Breast epithelium (tissue), 4 donors: Measurements from ENCODE around the gene FAM47C. TPM values are rescaled to one million over a fixed set of nuclear protein-coding genes. Genes with fewer than 3 reads are reported as not detected.
"Not testable (repeated sequence)": the region's sequence is repeated elsewhere in the genome, so short reads cannot be mapped to it uniquely, and the experiment has no call there.

Experiments
- DNase-seq, 2 donors: peaks; one replicate each; pipeline ENCODE4 v3.0.0-alpha.2; 2019; ENCODE audit warnings: low spot score in 2 of 2
- H3K27ac ChIP-seq, 2 donors: fragments of 200-600 bp; sonication (generic) in 1 of 2; one replicate each; pipeline ENCODE4 v1.5.1; 2016 to 2019; ENCODE audit warnings: mild to moderate bottlenecking in 1 of 2
- H3K27me3 ChIP-seq, 2 donors: fragments of 200-600 bp; sonication (generic) in 1 of 2; one replicate each; pipeline versions ENCODE4 v1.5.1 to v1.6.0; 2017 to 2019; ENCODE audit warnings: control low read depth in 1 of 2, mild to moderate bottlenecking in 1 of 2
- H3K36me3 ChIP-seq: fragments of 200-600 bp; one replicate; pipeline ENCODE4 v1.5.1; 2019
- H3K4me1 ChIP-seq, 2 donors: fragments of 200-600 bp; sonication (generic); one replicate each; pipeline ENCODE4 v1.5.1; 2016 to 2019; ENCODE audit warnings: control low read depth in 1 of 2
- H3K4me3 ChIP-seq, 3 donors: fragments of 200-600 bp; sonication (generic); 1 replicate in 2 of 3; 2 replicates in 1 of 3; pipeline ENCODE4 v1.5.1; 2016 to 2019; ENCODE audit warnings: mild to moderate bottlenecking in 3 of 3, moderate library complexity in 2 of 3
- H3K9me3 ChIP-seq, 2 donors: fragments of 200-600 bp; sonication (generic) in 1 of 2; one replicate each; pipeline ENCODE4 v1.5.1; 2016 to 2019; ENCODE audit warnings: control low read depth in 1 of 2
- POLR2A ChIP-seq: fragments of 450-650 bp; IDR thresholded peaks from one replicate; pipeline ENCODE4 v1.6.1; 2016; ENCODE audit warnings: antibody characterized with exemption, mild to moderate bottlenecking, moderate library complexity
- POLR2AphosphoS5 ChIP-seq, 3 donors: sonication (generic); formaldehyde crosslinking; IDR thresholded peaks; one replicate each; pipeline ENCODE4 v1.6.1; 2017; ENCODE audit warnings: antibody characterized with exemption in 3 of 3
- intact Hi-C: fragments of 100-400 bp; cut with DNase I; formaldehyde crosslinking; loops from one replicate; pipeline ENCODE4 v1.15.1; 2023; ENCODE audit warnings: low total_unique reads
- total RNA-seq, 3 donors: library from RNA; depleted of rRNA; stranded (reverse); fragments of >200 nt; gene quantifications; one replicate each; pipeline ENCODE4 v1.1.0, GENCODE V29; 2016
- TF ChIP-seq, protein P1 (sequence below), 3 donors: fragments of 450-650 bp; IDR thresholded peaks; one replicate each; pipeline ENCODE4 v1.5.1; 2016 to 2017; ENCODE audit warnings: antibody characterized with exemption in 3 of 3, mild to moderate bottlenecking in 3 of 3, moderate library complexity in 3 of 3

Gene FAM47C
- total RNA-seq, 3 donors from 2014 or later = not detected

DNA sequence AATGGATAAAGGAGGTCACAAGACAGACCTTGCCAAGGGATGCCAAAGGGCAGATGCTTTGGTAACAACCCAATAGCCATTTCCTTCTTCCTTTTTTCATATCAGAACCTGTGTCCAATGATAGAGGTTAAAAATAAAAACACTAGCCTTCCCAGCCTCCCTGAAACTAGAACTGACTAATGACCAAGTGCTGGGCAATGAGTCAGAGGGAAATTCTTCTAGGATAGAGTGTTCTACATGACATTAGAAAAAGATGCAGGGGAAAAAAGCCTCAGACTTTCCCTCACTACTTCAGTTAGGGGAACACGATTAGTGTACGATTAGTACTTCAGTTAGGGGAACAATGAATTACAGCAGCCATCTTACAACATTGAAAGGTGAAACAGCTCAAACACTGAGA is 29.3 kb upstream of the FAM47C start:
- Histone ChIP-seq H3K27me3 (peaks cover 0 to 17% of the 10 kb centered on the region in 2 donors), H3K4me3 (no peak overlapping the region), H3K4me1 (no peaks in the 10 kb centered on the region), H3K36me3 (no peaks in the 10 kb centered on the region), H3K27ac (no peak overlapping the region), H3K9me3 (no peaks in the 10 kb centered on the region)
- intact Hi-C loops = no loop called here
- no peak for DNase-seq
- TF ChIP-seq, protein P1, sequence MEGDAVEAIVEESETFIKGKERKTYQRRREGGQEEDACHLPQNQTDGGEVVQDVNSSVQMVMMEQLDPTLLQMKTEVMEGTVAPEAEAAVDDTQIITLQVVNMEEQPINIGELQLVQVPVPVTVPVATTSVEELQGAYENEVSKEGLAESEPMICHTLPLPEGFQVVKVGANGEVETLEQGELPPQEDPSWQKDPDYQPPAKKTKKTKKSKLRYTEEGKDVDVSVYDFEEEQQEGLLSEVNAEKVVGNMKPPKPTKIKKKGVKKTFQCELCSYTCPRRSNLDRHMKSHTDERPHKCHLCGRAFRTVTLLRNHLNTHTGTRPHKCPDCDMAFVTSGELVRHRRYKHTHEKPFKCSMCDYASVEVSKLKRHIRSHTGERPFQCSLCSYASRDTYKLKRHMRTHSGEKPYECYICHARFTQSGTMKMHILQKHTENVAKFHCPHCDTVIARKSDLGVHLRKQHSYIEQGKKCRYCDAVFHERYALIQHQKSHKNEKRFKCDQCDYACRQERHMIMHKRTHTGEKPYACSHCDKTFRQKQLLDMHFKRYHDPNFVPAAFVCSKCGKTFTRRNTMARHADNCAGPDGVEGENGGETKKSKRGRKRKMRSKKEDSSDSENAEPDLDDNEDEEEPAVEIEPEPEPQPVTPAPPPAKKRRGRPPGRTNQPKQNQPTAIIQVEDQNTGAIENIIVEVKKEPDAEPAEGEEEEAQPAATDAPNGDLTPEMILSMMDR (IDR thresholded peaks at IDR 0.05) = no peak
- TF ChIP-seq POLR2AphosphoS5 (IDR thresholded peaks at IDR 0.05) = no peak

DNA sequence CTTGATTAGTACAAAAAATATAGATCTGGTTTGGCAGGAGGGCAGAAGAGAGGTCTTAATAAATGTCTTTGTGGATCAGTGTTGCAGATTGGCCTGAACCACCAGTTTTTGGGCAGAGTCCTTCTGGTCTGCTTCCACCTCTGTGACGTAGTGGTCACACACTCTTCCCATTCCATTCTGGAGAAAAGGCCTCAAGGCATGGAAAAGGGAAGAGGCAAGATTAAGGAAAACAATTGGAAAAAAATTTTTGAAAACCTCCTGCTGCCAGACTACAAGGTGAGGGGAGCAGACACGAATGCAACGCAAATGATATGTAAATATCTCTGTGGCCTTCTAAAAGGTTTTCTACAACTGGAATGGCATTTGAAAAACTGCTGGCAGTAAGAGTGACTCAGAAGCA is 24.3 kb upstream of the FAM47C start:
- intact Hi-C loops = no loop called here
- no peaks in the 10 kb centered on the region for H3K36me3 ChIP-seq
- H3K27ac ChIP-seq = no peak overlapping the region
- H3K4me1 ChIP-seq = no peaks in the 10 kb centered on the region
- H3K4me3 ChIP-seq = no peak overlapping the region
- no peak for TF ChIP-seq POLR2A
- TF ChIP-seq, protein P1 (IDR thresholded peaks at IDR 0.05) = no peak
- no peak for TF ChIP-seq POLR2AphosphoS5 (IDR thresholded peaks at IDR 0.05)
- peaks cover 0 to 12% of the 10 kb centered on the region in 2 donors for H3K27me3 ChIP-seq
- no peaks in the 10 kb centered on the region for H3K9me3 ChIP-seq
- no peak for DNase-seq

DNA sequence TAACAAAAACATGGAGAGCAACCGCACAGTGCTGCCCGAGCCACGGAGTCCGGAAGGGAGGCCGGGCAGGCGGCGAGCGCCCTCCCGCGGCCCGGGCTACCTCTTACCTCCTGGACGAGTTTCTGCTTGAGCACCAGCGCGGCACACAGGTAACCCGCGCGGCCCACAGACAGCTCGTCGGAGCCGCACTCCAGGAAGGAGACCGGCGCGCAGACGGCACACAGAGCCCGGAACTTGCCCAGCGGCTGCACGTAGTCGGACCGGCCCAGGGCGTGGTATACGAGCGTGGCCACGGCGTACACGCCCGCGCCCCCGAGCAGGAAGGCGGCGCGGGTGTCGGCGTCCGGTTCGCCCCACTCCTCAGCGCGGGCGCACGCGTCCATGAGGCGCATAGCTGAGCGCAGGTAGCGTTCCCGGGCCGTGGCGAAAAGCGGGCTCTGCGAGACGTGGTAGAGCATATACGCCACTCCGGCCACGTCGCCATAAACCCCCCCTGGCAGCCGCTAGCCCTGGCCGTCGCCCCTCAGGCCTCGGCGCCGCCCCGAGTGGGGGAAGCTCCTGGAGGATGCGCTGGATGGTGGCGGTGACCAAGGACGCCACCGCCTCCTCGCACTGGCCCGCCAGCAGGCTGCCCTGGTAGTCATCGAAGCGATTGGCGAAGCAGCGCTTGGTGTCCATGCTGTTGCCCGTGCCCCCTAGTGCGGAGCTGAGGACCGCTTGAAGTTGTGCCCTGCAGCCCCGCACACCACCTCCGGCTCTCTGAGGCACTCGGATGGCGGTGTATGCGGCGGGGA is 22.6 kb upstream of the FAM47C start:
- H3K27ac ChIP-seq, H3K4me1 ChIP-seq, H3K9me3 ChIP-seq, DNase-seq, intact Hi-C loops, H3K36me3 ChIP-seq: not testable (repeated sequence)
- Histone ChIP-seq H3K4me3 (peak overlapping the region; percentile 21 to 61 (median 41)), H3K27me3 (peaks cover 0 to 12% of the 10 kb centered on the region in 2 donors)

GRCh38 chrX:36986231-36986630 is 21.9 kb upstream of the FAM47C start:
- DNase-seq = no peak
- Histone ChIP-seq H3K4me3 (peak overlapping the region; percentile 1 to 61 (median 41)), H3K4me1 (no peaks in the 10 kb centered on the region), H3K27me3 (peaks cover 0 to 12% of the 10 kb centered on the region in 2 donors), H3K9me3 (no peaks in the 10 kb centered on the region), H3K36me3 (no peaks in the 10 kb centered on the region), H3K27ac (no peak overlapping the region)
- TF ChIP-seq POLR2AphosphoS5 (IDR thresholded peaks at IDR 0.05) (no peak), POLR2A (no peak)
- TF ChIP-seq, protein P1 (IDR thresholded peaks at IDR 0.05) = no peak
- intact Hi-C loops = no loop called here

DNA sequence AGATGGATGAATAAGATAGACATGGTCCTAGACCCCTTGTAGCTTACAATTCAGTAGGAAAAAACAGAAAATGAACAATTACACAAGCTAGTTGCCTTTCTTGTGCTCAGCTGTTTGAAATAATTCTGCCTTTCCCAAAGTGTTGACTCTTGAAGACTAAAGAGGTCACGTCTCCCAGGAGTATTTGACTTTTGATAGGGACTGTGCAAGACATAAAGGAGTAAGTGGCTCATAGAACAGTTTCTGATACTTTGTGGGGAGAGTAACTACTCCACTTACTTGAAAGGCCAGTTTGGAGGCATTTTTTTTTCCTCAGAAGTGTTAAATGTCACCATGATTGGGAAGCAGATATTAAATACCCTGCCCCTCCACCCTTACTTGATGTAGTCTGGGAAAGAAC is 21.0 kb upstream of the FAM47C start:
- intact Hi-C loops, H3K4me3 ChIP-seq, H3K27me3 ChIP-seq, H3K27ac ChIP-seq, H3K9me3 ChIP-seq, H3K4me1 ChIP-seq, H3K36me3 ChIP-seq, DNase-seq: not testable (repeated sequence)

GRCh38 chrX:37000140-37000539 is 8.0 kb upstream of the FAM47C start:
- Histone ChIP-seq H3K36me3 (no peaks in the 10 kb centered on the region), H3K4me1 (no peaks in the 10 kb centered on the region), H3K4me3 (no peak overlapping the region), H3K27ac (no peak overlapping the region), H3K27me3 (peaks cover 0 to 8% of the 10 kb centered on the region in 2 donors), H3K9me3 (no peaks in the 10 kb centered on the region)
- no peak for DNase-seq
- intact Hi-C loops = no loop called here
- TF ChIP-seq, protein P1 (IDR thresholded peaks at IDR 0.05) = no peak
- TF ChIP-seq POLR2A (no peak), POLR2AphosphoS5 (IDR thresholded peaks at IDR 0.05) (no peak)
